Epithelial cell of proximal tubule (primary cell): ENCODE data around the gene EFNA2. TPM values are rescaled to one million over a fixed set of nuclear protein-coding genes. Genes with fewer than 3 reads are reported as not detected.

Experiments
- DNase-seq: peaks from one replicate; pipeline ENCODE4 v3.0.0-alpha.2; 2011; ENCODE audit warnings: low read depth
- H3K4me3 ChIP-seq: 2 replicates; pipeline ENCODE4 v1.5.1; 2011; ENCODE audit warnings: low read depth, mild to moderate bottlenecking, low read length
- total RNA-seq: library from RNA; depleted of rRNA; stranded (reverse); fragments of >200 nt; gene quantifications from 2 replicates; pipeline ENCODE4 v1.2.3, GENCODE V29; 2015
- TF ChIP-seq, protein P1 (sequence below): conservative IDR thresholded peaks from 2 replicates; pipeline ENCODE4 v1.5.1; 2012; ENCODE audit warnings: low read depth, mild to moderate bottlenecking, low read length

Gene EFNA2
- total RNA-seq, 1 donor from 2014 or later = 0.23 TPM

DNA sequence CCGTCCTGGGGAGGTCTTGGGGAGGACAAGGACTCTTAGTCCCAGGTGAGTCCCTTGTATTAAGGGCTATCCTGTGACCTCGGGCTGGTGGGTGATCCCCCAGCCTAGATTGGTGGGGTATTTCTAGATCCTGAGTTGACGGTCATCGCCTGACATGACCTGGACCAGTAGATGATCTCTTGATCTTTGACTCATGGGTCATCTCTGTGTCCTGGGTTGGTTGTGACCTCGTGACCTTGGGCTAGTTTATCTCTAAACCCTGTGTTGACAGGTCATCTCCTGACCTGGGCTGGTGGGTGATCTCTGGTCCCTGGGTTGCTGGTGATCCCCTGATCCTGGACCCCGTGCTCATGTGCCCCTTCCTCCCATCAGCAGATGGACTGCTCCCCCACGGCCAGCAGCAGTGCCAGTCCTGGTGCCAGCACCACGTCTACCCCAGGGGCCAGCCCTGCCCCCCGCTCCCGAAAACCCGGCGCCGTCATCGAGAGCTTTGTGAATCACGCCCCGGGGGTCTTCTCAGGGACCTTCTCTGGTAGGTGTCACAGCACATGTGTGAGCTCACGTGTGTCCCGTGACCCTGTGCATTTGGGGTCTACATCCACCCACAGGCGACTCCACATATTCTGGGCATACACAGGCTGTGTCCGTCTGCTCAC, 31.0 kb upstream of the EFNA2 start:
- no peak overlapping the region for H3K4me3 ChIP-seq
- DNase-seq = no peak
- TF ChIP-seq, protein P1, sequence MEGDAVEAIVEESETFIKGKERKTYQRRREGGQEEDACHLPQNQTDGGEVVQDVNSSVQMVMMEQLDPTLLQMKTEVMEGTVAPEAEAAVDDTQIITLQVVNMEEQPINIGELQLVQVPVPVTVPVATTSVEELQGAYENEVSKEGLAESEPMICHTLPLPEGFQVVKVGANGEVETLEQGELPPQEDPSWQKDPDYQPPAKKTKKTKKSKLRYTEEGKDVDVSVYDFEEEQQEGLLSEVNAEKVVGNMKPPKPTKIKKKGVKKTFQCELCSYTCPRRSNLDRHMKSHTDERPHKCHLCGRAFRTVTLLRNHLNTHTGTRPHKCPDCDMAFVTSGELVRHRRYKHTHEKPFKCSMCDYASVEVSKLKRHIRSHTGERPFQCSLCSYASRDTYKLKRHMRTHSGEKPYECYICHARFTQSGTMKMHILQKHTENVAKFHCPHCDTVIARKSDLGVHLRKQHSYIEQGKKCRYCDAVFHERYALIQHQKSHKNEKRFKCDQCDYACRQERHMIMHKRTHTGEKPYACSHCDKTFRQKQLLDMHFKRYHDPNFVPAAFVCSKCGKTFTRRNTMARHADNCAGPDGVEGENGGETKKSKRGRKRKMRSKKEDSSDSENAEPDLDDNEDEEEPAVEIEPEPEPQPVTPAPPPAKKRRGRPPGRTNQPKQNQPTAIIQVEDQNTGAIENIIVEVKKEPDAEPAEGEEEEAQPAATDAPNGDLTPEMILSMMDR = no peak

DNA sequence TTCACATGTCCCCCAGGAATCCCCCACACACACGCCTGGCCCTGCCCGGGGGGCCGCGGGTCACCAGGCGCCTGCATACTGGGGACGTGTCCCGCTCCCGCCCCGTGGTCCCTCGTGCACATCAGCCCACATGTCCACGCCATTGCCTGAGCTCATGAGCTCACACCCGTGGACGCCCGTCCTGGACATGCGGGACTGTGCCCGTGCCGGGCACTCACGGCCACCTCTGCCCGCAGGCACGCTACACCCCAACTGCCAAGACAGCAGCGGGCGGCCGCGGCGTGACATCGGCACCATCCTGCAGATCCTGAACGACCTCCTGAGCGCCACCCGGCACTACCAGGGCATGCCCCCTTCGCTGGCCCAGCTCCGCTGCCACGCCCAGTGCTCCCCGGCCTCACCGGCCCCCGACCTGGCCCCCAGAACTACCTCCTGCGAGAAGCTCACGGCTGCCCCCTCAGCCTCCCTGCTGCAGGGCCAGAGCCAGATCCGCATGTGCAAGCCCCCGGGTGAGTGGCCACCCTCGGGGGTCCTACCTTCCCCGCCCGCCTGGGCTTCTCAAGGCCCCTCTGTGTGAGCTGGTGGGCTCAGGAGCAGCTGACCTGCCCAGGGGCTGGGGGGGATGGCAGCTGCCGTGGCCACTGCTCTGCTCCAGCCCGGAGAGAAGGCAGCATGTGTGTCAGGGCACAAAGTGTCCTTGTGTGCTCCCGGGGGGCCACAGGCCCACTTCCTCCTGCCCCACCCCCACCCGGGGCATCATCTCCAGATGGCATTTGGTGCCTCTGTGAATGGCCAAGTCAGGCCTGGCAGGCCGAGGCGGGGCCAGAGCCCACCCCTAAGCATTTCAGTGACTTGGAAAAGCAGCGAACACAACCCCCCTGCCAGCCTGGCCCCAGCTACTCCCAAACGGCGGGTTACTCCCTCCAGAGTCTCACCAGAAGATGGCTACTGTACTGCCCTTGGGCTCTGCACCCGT, 30.2 kb upstream of the EFNA2 start:
- DNase-seq = no peak
- H3K4me3 ChIP-seq = no peak overlapping the region
- TF ChIP-seq, protein P1 = no peak

DNA sequence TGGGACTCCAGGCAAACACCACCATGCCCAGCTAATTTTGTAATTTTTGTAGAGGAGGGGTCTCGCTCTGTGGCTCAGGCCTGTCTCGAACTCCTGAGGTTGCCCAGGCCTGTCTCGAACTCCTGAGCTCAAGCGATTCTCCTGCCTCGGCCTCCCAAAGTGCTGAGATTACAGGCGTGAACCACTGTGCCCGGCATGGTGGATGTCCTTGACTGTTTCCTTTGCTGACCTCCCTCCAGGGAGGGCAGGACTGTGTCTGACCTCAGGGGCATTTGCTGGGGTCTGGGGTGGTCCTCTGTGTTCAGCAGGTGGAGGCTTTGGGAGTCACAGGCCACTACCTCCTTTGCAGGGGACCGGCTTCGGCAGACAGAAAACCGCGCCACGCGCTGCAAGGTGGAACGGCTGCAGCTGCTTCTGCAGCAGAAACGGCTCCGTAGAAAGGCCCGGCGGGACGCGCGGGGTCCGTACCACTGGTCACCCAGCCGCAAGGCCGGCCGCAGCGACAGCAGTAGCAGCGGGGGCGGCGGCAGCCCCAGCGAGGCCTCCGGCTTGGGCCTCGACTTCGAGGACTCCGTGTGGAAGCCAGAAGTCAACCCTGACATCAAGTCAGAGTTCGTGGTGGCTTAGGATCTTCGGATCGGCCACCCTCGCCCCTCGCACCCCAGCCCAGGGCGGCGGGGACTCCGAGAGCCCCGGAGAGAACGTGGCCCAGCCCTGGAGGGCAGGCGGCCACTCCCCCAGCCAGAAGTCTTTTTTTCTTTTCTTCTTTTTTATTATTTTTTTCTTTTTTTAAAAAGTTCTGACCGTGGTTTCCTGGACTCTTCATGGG, 28.8 kb upstream of the EFNA2 start:
- TF ChIP-seq, protein P1 = no peak
- no peak overlapping the region for H3K4me3 ChIP-seq
- DNase-seq = no peak

DNA sequence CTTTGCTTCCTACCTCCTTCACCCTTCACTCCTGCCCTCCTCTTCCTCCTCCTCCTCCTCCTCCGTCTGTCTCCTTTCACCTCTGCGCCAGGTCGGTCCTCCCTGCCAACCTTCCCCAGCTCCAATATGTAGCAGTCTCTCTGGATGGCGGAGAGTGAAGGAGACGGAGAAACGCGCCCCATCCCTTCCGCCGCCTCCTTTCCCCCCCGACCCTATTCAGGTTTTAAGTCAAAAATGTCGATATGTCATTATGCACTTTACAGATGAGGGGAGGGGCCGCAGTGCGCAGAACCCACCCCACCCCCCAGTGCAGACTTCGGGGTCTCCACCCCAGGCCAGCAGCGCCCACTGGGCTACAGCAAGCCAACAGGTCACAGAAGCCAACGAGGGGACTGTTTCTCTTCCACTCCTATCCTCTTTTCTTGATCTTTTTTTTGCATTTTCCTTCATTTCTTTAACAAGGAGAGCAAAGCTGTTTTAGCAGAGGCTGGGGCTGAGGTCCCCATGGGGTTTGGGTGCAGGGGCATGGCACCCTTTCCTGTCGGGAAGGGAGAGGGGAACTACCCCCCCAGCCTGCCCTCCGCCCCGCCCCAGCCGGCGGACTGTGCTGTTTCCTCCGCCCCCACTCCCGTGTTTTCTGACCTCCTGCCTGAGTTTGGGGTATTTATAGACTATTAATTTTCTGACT, 28.1 kb upstream of the EFNA2 start:
- TF ChIP-seq, protein P1 = no peak
- no peak overlapping the region for H3K4me3 ChIP-seq
- no peak for DNase-seq

DNA sequence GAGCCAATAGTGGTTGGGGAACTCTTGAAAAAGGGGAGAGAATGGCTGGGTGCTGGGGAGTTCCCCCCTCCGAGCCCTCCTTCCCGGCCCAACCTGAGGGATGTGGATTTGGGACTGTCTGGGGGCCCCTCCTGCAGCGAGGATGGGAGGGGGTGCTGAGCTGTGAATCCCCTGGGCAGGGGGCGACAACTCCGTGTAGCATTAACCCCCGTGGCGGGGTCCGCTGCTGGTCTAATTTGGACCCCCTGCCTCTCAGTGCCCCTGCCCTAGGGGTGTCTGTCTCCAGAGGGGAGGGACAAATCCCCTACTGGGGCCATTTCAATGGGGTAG, 27.5 kb upstream of the EFNA2 start:
- no peak for DNase-seq
- H3K4me3 ChIP-seq = no peak overlapping the region
- TF ChIP-seq, protein P1 = no peak

DNA sequence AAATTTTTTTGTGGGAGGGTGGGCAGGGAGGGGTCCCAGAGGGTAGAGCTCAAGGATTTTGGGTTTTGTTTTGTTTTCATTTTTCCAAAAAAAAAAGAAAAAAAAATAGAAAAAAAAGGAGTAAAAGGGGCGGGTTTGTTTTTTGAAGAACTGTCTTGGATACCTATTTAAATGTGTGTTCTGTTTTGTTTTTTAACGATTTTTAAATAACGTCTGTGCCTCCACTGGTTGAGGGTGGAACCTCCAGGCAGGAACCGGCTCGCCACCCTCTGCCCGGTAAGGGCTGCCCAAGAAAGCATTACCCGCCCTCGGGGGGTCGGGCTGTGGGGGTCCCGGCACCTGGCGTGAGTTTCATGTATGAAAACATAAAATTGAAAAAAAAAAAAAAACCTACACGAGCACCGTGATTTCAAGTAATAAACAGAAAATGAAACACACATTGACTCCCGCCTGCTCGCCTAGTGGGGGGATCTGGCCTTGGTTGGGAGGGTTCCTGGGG, 26.9 kb upstream of the EFNA2 start:
- no peak overlapping the region for H3K4me3 ChIP-seq
- TF ChIP-seq, protein P1 = no peak
- DNase-seq = no peak
